Colonic mucosa (tissue), 4 donors: ENCODE measurements around the gene COQ3. TPM values are rescaled to one million over a fixed set of nuclear protein-coding genes. Genes with fewer than 3 reads are reported as not detected.

Experiments used
- DNase-seq: peaks from one replicate; pipeline ENCODE4 v3.0.0-alpha.2; 2020
- H3K27ac ChIP-seq: fragments of 200-600 bp; one replicate; pipeline ENCODE4 v1.8.0; 2021
- H3K27me3 ChIP-seq: fragments of 200-600 bp; one replicate; pipeline ENCODE4 v1.8.0; 2021
- H3K36me3 ChIP-seq: fragments of 200-600 bp; one replicate; pipeline ENCODE4 v1.8.0; 2021
- H3K4me1 ChIP-seq: fragments of 200-600 bp; one replicate; pipeline ENCODE4 v1.8.0; 2021; ENCODE audit warnings: mild to moderate bottlenecking
- H3K4me3 ChIP-seq: fragments of 200-600 bp; one replicate; pipeline ENCODE4 v1.8.0; 2021
- H3K9ac ChIP-seq, 2 donors: one replicate each; pipeline ENCODE4 v1.7.0; 2013; ENCODE audit warnings: control low read depth in 2 of 2, low read depth in 2 of 2, low read length in 2 of 2
- H3K9me3 ChIP-seq: fragments of 200-600 bp; one replicate; pipeline ENCODE4 v1.8.0; 2021
- intact Hi-C: fragments of 100-400 bp; cut with DNase I; formaldehyde crosslinking; loops from one replicate; pipeline ENCODE4 v1.14.1; 2022
- total RNA-seq, 2 donors: library from RNA; stranded (reverse); fragmentation: NEBNext Ultra II Directional in 1 of 2; extraction: Animal tissue kit (Norgen Biotek cat#: 25700) in 1 of 2; gene quantifications; one replicate each; pipeline ENCODE4 v1.2.1, GENCODE V29; 2021
- TF ChIP-seq, protein P1 (sequence below): fragments of 200-600 bp; IDR thresholded peaks from one replicate; pipeline ENCODE4 v1.8.0; 2022; ENCODE audit warnings: antibody characterized with exemption, mild to moderate bottlenecking
- donor health status: healthy.
- donor health status: DM: no; HTN: no; CAD: no.
- donor health status: DM: no; HTN: no; CAD: no.

The COQ3 gene
- total RNA-seq, 2 donors from 2014 or later: 8.5 to 15.9 TPM

DNA sequence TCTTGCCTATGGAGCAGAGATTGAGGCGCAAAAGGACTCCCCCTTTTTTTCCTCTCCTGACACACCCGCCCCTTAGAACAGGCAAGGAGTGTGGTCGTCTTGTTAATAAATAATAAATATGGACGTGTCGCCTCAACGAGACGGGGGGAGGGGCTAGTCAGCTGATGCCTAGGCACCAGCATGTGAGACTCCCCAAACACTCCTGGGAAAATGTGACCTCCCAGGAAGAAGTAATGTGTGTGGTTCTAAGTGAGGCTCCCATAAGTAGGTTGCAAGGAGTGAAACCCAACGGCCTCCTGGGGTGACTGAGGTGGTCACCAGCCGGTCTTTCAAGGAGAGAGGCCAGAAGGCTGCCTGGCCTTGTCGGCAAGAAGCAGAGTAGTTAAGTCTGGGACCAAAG lies 43.4 kb downstream of the COQ3 start:
- Histone ChIP-seq H3K9ac (no peak overlapping the region), H3K27ac (no peak overlapping the region), H3K4me3 (no peak overlapping the region), H3K27me3 (peaks cover 7% of the 10 kb centered on the region), H3K9me3 (no peaks in the 10 kb centered on the region), H3K36me3 (no peaks in the 10 kb centered on the region), H3K4me1 (peaks cover 4% of the 10 kb centered on the region)
- intact Hi-C loops: no loop called here
- peak; percentile 22 for DNase-seq
- TF ChIP-seq, protein P1, sequence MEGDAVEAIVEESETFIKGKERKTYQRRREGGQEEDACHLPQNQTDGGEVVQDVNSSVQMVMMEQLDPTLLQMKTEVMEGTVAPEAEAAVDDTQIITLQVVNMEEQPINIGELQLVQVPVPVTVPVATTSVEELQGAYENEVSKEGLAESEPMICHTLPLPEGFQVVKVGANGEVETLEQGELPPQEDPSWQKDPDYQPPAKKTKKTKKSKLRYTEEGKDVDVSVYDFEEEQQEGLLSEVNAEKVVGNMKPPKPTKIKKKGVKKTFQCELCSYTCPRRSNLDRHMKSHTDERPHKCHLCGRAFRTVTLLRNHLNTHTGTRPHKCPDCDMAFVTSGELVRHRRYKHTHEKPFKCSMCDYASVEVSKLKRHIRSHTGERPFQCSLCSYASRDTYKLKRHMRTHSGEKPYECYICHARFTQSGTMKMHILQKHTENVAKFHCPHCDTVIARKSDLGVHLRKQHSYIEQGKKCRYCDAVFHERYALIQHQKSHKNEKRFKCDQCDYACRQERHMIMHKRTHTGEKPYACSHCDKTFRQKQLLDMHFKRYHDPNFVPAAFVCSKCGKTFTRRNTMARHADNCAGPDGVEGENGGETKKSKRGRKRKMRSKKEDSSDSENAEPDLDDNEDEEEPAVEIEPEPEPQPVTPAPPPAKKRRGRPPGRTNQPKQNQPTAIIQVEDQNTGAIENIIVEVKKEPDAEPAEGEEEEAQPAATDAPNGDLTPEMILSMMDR: no peak

DNA sequence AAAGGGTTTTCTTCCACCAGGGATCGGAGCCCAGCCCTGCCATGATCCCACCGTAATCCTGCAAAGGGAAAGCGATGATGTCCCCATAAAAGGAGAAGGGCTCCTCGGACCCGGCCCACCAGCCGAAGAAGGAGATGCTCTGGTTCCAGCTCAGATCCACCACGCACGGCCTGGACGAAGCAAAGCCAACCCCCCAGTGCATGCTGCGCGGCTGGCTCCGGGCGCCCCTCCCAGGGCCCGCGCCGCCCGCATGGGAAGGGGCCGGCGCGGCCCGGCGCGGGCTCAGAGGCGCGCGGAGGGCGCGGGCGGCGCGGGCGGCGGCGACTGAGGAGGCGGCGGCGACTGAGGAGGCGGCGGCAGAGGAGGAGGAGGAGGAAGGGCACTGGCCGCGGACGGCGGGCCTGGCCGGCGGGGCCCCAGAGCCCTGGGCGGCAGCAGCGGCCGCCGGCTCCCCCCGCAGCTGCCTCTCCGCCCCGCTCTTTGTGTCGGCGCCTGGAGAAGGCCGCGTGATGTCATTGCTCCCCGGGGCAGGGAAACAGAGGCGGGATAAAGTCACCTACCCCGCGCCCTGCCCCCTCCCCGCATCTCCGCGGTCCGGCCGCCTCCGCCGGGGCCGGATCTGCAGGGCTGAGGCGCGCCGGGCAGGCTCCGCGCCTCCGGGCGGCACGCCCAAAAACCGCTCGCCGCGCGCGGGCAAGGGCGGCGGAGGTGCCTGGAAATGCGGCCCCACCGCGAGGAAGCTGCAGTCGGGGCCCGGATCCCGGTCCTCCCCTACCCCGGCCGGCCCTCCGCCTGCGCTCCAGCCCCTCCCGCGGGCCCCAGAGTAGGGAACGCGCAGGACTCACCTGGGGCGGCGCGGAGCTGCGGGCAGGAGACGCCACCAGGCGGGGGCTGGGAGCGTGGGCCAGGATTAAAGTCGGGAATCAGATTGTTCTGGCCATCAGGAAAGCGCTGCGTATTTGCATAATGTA lies 44.5 kb downstream of the COQ3 start, which contains the start of gene FAXC:
Gene FAXC (minus strand): TSS at position 504 of the 971 bp plus-strand sequence. CDS start 302 bp downstream, at position 202.
- Histone ChIP-seq H3K9ac (peak within 1 kb of the TSS in 1 of 2 donors; percentile 43), H3K4me3 (peak within 1 kb of the TSS; percentile 71), H3K4me1 (peaks cover 4% of the 10 kb centered on the region), H3K27me3 (peaks cover 7% of the 10 kb centered on the region), H3K36me3 (no peaks in the 10 kb centered on the region), H3K9me3 (no peaks in the 10 kb centered on the region), H3K27ac (peak within 1 kb of the TSS; percentile 33)
- TF ChIP-seq, protein P1: peak; percentile 16
- peak; percentile 47 for DNase-seq
- intact Hi-C loops: no loop called here

- H3K4me1 ChIP-seq: peaks cover 4% of the 10 kb centered on the region
- H3K36me3 ChIP-seq: no peaks in the 10 kb centered on the region
- TF ChIP-seq, protein P1: no peak
- peak overlapping the region; percentile 71 for H3K4me3 ChIP-seq
- intact Hi-C loops: no loop called here
- no peak for DNase-seq
- H3K27me3 ChIP-seq: peaks cover 7% of the 10 kb centered on the region
- no peak overlapping the region for H3K27ac ChIP-seq
- H3K9ac ChIP-seq: no peak overlapping the region
- no peaks in the 10 kb centered on the region for H3K9me3 ChIP-seq
Measured at GRCh38 chr6:99348288-99349170, 45.5 kb downstream of the COQ3 start.

- H3K27ac ChIP-seq: no peak overlapping the region
- no peaks in the 10 kb centered on the region for H3K36me3 ChIP-seq
- H3K9me3 ChIP-seq: no peaks in the 10 kb centered on the region
- peaks cover 7% of the 10 kb centered on the region for H3K27me3 ChIP-seq
- DNase-seq: no peak
- H3K4me3 ChIP-seq: no peak overlapping the region
- H3K4me1 ChIP-seq: peaks cover 4% of the 10 kb centered on the region
- H3K9ac ChIP-seq: no peak overlapping the region
- TF ChIP-seq, protein P1: no peak
- intact Hi-C loops: no loop called here
Measured at GRCh38 chr6:99347804-99348203, 46.2 kb downstream of the COQ3 start.

DNA sequence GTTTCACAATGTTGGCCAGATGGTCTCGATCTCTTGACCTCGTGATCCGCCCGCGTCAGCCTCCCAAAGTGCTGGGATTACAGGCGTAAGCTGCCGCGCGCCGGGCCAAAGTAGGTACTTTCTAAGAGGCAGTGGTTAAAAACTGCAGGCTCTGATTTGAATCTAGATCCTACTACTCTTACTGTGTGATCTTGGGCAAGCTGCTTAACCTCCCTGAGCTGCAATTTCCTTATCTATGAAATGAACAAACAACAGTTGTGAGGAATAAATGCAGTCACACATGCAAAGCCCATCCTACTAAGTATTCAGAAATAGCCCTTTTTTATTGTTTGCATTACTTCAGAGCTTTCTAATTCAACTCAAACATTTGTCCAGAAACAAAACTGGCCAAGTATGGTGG lies 47.4 kb downstream of the COQ3 start:
- no peak overlapping the region for H3K9ac ChIP-seq
- intact Hi-C loops: no loop called here
- H3K4me1 ChIP-seq: peaks cover 4% of the 10 kb centered on the region
- H3K9me3 ChIP-seq: no peaks in the 10 kb centered on the region
- no peak for DNase-seq
- peaks cover 7% of the 10 kb centered on the region for H3K27me3 ChIP-seq
- H3K27ac ChIP-seq: no peak overlapping the region
- no peak overlapping the region for H3K4me3 ChIP-seq
- H3K36me3 ChIP-seq: no peaks in the 10 kb centered on the region
- TF ChIP-seq, protein P1: no peak
